ENCODE results near the gene ERP27.

Gene ERP27

GRCh38 chr12:14938301-14938700 is at the start of gene ERP27:
Gene ERP27, minus strand, starts transcription at chr12:14938537. Its CDS starts 29 bp downstream, at chr12:14938508.
- no peak for DNase-seq

- no peak for DNase-seq
Observed at GRCh38 chr12:14988035-14988434, 49.7 kb upstream of the ERP27 start.

- no peak for DNase-seq
Observed at GRCh38 chr12:14986449-14986848, 48.1 kb upstream of the ERP27 start.

GRCh38 chr12:14984766-14985285 is 46.5 kb upstream of the ERP27 start:
- no peak for DNase-seq

GRCh38 chr12:14984036-14984435 is 45.7 kb upstream of the ERP27 start:
- no peak for DNase-seq

- no peak for DNase-seq
Observed at GRCh38 chr12:14982991-14983390, 44.7 kb upstream of the ERP27 start.

GRCh38 chr12:14982562-14982961 is 44.2 kb upstream of the ERP27 start:
- DNase-seq, result no peak

- no peak for DNase-seq
Observed at GRCh38 chr12:14981049-14981448, 42.7 kb upstream of the ERP27 start.

- no peak for DNase-seq
Observed at GRCh38 chr12:14979468-14979867, 41.1 kb upstream of the ERP27 start.

GRCh38 chr12:14976658-14977057 is 38.3 kb upstream of the ERP27 start:
- no peak for DNase-seq

- DNase-seq, result no peak
Observed at GRCh38 chr12:14975457-14975856, 37.1 kb upstream of the ERP27 start.

- no peak for DNase-seq
Observed at GRCh38 chr12:14974633-14975032, 36.3 kb upstream of the ERP27 start.

GRCh38 chr12:14972816-14973215 is 34.5 kb upstream of the ERP27 start, which contains the start of gene PDE6H:
Gene PDE6H, plus strand, starts transcription at chr12:14973042. Its CDS starts 4,971 bp downstream, at chr12:14978013.
- DNase-seq, result no peak

- no peak for DNase-seq
Observed at GRCh38 chr12:14970473-14970872, 32.1 kb upstream of the ERP27 start.

GRCh38 chr12:14968478-14968877 is 30.1 kb upstream of the ERP27 start:
- no peak for DNase-seq

- DNase-seq, result no peak
Observed at GRCh38 chr12:14965221-14965620, 26.9 kb upstream of the ERP27 start.

GRCh38 chr12:14964406-14964805 is 26.1 kb upstream of the ERP27 start:
- no peak for DNase-seq

GRCh38 chr12:14963520-14963919 is 25.2 kb upstream of the ERP27 start:
- no peak for DNase-seq

- no peak for DNase-seq
Observed at GRCh38 chr12:14962797-14963196, 24.5 kb upstream of the ERP27 start.

GRCh38 chr12:14962153-14962539 is 23.8 kb upstream of the ERP27 start:
- DNase-seq, result no peak

GRCh38 chr12:14961466-14962152 is 23.3 kb upstream of the ERP27 start, which contains the start of gene ARHGDIB:
Gene ARHGDIB, minus strand, starts transcription at chr12:14961601. Its CDS starts 10,889 bp downstream, at chr12:14950712.
- DNase-seq, result no peak

GRCh38 chr12:14960548-14961465 is 22.5 kb upstream of the ERP27 start:
- no peak for DNase-seq

- no peak for DNase-seq
Observed at GRCh38 chr12:14959916-14960496, 21.7 kb upstream of the ERP27 start.

Data from NCI-H1930 (cell line).